ENCODE results near the gene RARB. TPM values are rescaled to one million over a fixed set of nuclear protein-coding genes. Genes with fewer than 3 reads are reported as not detected.

The RARB gene
- total and polyA plus RNA-seq, 2 donors from 2014 or later, result 8.3 to 14.7 TPM

DNA sequence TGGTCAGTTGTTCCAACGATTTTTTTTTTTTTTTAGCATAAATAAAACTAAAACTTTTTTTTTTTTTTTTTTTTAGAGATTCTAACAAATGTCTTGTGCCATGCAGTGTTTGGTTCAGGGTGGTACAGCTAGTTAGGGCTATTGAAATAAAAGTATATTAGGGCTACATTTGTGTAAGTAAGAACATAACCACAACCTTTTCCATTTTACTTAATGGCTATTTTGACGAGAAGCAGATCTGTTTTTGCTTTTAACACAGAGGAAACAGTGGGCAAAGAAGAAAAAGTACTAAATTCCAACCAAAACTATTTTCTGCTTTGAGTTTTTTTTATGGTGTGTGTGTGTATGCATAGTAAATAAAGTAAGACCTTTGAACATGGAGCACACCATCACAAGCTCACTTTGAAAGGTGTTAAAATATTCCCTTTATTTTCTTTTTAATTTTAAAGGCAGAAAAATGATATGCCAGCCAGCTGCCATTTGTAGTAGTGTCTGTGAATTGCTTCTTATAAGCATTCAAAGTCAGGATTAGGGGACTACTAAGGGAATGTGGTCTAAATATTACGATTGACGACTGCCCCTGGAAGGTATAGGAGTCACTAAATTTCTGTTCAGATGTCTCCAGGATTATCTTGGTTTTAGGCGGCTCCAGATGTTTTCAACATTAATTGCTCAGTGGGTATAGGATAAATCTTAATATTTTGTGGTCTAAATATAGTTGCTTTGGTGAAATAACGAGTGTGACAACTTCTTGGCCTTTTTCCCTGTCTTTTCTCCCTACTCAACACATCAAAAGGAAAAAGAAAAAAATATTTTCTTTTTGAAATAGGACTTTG is 3.1 kb downstream of the RARB start:
- no peaks in the 10 kb centered on the region for H3K36me3 ChIP-seq (ENCODE audit: control insufficient read depth in 2 of 3, insufficient read depth in 3 of 3, low read length in 3 of 3)

DNA sequence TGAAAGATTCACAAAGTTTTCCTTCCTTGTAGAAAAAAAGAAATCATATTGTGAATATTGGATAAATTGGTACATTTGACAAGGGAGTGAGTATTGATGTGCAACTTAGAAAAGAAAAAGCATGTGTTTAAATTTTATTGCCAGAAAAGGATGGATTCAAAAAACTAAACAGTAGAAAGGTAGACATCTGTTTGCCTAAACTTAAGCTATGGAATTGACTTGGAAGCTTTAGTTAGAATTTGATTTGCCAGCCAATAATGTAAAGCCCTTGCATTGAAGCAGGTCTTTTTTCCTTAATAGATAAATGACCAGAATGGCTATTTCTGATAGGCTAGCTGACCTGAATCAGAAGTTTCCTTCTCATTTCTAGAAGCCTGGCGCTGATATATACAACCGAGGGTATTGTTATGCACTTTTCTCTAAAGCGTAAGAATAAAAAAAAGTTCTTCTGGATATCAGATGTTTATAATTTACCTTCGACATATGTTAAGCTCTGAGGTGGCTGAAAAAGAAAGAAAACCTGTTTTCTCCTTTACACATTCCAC is 4.2 kb downstream of the RARB start:
- FAIRE-seq (no peak), DNase-seq (no peak)
- Histone ChIP-seq H3K9me3 (ENCODE audit: control insufficient read depth in 2 of 3, insufficient read depth in 1 of 3, low read length in 3 of 3) (no peaks in the 10 kb centered on the region), H3K4me3 (ENCODE audit: low read length in 3 of 3) (peak overlapping the region; percentile 1 to 83 (median 48)), H3K36me3 (ENCODE audit: control insufficient read depth in 2 of 3, insufficient read depth in 3 of 3, low read length in 3 of 3) (no peaks in the 10 kb centered on the region), H3K27ac (ENCODE audit: low read depth in 2 of 2, low read length in 2 of 2) (peak overlapping the region; percentile 35 to 76), H3K4me1 (ENCODE audit: control insufficient read depth in 2 of 3, insufficient read depth in 2 of 3, low read depth in 1 of 3, low read length in 3 of 3) (peaks cover 0 to 4% (median 2%) of the 10 kb centered on the region in 3 donors), H3K27me3 (ENCODE audit: control insufficient read depth, insufficient read depth, low read length) (no peaks in the 10 kb centered on the region), H3K9ac (ENCODE audit: low read length in 3 of 3) (peak overlapping the region; percentile 8 to 81 (median 57))
- TF ChIP-seq, protein P1, sequence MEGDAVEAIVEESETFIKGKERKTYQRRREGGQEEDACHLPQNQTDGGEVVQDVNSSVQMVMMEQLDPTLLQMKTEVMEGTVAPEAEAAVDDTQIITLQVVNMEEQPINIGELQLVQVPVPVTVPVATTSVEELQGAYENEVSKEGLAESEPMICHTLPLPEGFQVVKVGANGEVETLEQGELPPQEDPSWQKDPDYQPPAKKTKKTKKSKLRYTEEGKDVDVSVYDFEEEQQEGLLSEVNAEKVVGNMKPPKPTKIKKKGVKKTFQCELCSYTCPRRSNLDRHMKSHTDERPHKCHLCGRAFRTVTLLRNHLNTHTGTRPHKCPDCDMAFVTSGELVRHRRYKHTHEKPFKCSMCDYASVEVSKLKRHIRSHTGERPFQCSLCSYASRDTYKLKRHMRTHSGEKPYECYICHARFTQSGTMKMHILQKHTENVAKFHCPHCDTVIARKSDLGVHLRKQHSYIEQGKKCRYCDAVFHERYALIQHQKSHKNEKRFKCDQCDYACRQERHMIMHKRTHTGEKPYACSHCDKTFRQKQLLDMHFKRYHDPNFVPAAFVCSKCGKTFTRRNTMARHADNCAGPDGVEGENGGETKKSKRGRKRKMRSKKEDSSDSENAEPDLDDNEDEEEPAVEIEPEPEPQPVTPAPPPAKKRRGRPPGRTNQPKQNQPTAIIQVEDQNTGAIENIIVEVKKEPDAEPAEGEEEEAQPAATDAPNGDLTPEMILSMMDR (IDR thresholded peaks at IDR 0.05; ENCODE audit: borderline replicate concordance, extremely low read depth, insufficient read depth), result no peak
- intact Hi-C loops (cut with DNase I), result no loop called here

More for the DNA sequence above, 3.1 kb downstream of the RARB start:
- Histone ChIP-seq H3K9ac (ENCODE audit: low read length in 3 of 3) (peak overlapping the region; percentile 56 to 90 (median 81)), H3K9me3 (ENCODE audit: control insufficient read depth in 2 of 3, insufficient read depth in 1 of 3, low read length in 3 of 3) (no peaks in the 10 kb centered on the region), H3K27me3 (ENCODE audit: control insufficient read depth, insufficient read depth, low read length) (no peaks in the 10 kb centered on the region), H3K4me3 (ENCODE audit: low read length in 3 of 3) (peak overlapping the region; percentile 83 to 89 (median 88)), H3K4me1 (ENCODE audit: control insufficient read depth in 2 of 3, insufficient read depth in 2 of 3, low read depth in 1 of 3, low read length in 3 of 3) (peaks cover 0 to 6% (median 0%) of the 10 kb centered on the region in 3 donors), H3K27ac (ENCODE audit: low read depth in 2 of 2, low read length in 2 of 2) (peak overlapping the region; percentile 14 to 76)
- peak in 2 of 5 donors; percentile 40 to 62 for DNase-seq
- TF ChIP-seq, protein P1 (IDR thresholded peaks at IDR 0.05; ENCODE audit: borderline replicate concordance, extremely low read depth, insufficient read depth), result no peak
- no peak for FAIRE-seq
- intact Hi-C loops (cut with DNase I), result no loop called here

DNA sequence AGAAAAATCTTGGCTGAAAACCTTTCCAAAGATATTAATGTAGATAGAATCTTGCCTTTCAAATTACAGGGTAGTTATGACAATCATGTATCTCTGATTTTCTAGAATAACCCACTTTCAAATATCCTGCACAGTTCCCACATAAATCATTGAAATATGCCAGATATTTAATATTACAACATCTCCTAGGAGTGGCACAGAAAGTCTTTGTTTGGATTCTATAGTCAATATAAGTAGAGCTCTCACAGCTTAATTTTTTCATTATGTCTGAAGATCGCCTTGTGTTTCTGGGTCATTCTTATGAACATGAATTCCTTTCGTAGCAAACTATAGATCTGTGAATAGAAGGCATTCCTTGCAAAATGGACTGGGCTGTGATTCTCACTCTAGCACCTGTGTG is 5.0 kb downstream of the RARB start:
- Histone ChIP-seq H3K27me3 (ENCODE audit: control insufficient read depth, insufficient read depth, low read length) (no peaks in the 10 kb centered on the region), H3K36me3 (ENCODE audit: control insufficient read depth in 2 of 3, insufficient read depth in 3 of 3, low read length in 3 of 3) (no peaks in the 10 kb centered on the region), H3K4me3 (ENCODE audit: low read length in 3 of 3) (peak overlapping the region in 2 of 3 donors; percentile 7 to 18), H3K9ac (ENCODE audit: low read length in 3 of 3) (no peak overlapping the region), H3K4me1 (ENCODE audit: control insufficient read depth in 2 of 3, insufficient read depth in 2 of 3, low read depth in 1 of 3, low read length in 3 of 3) (peaks cover 0 to 2% (median 2%) of the 10 kb centered on the region in 3 donors), H3K9me3 (ENCODE audit: control insufficient read depth in 2 of 3, insufficient read depth in 1 of 3, low read length in 3 of 3) (no peaks in the 10 kb centered on the region), H3K27ac (ENCODE audit: low read depth in 2 of 2, low read length in 2 of 2) (peak overlapping the region in 1 of 2 donors; percentile 77)
- DNase-seq (no peak), FAIRE-seq (no peak)
- intact Hi-C loops (cut with DNase I), result no loop called here
- TF ChIP-seq, protein P1 (IDR thresholded peaks at IDR 0.05; ENCODE audit: borderline replicate concordance, extremely low read depth, insufficient read depth), result no peak
